ENCODE data around the gene TDRD7. TPM values are rescaled to one million over a fixed set of nuclear protein-coding genes. Genes with fewer than 3 reads are reported as not detected.

Gene TDRD7
- polyA plus RNA-seq, 2 of the 4 experiments (the other 2 are of a cell fraction) = 11.5 to 15.7 TPM

- H3K9me3 ChIP-seq = no peaks in the 10 kb centered on the region
- H3K4me1 ChIP-seq = peaks cover 8% of the 10 kb centered on the region; the same call in 2 of the 3 replicates
- peak; percentile 45 to 59; a peak in 3 of 6 replicates for ATAC-seq
- no peak for TF ChIP-seq REST (IDR thresholded peaks at IDR 0.05)
- TF ChIP-seq BHLHE40 (IDR thresholded peaks at IDR 0.05; ENCODE audit: low read depth, low read length) = no peak
- no peak for TF ChIP-seq RARB (CRISPR knock-in tag; IDR thresholded peaks at IDR 0.05)
- TF ChIP-seq BCL3 (IDR thresholded peaks at IDR 0.05) = no peak
- no peak for TF ChIP-seq JUNB (IDR thresholded peaks at IDR 0.05)
- TF ChIP-seq HOXB5 (CRISPR knock-in tag; IDR thresholded peaks at IDR 0.05) = no peak
- no peak for TF ChIP-seq HDAC2 (IDR thresholded peaks at IDR 0.05)
- no peak for TF ChIP-seq ATOH8 (CRISPR knock-in tag; IDR thresholded peaks at IDR 0.05; ENCODE audit: low read depth)
- TF ChIP-seq HOXA7 (CRISPR knock-in tag; IDR thresholded peaks at IDR 0.05) = no peak
- TF ChIP-seq RCOR1 (IDR thresholded peaks at IDR 0.05; ENCODE audit: low read depth, low read length) = no peak
- TF ChIP-seq ZSCAN20 (CRISPR knock-in tag; IDR thresholded peaks at IDR 0.05) = no peak
- ChIA-PET CTCF (interaction anchor here (0.9 to 2.0 kb wide), 4 partner anchors 10 to 196 kb away, joined by 3 to 7 read pairs (median 5); no protein-coding TSS in a partner anchor), POLR2A (no interaction called here)
- no peak for DNase-seq (ENCODE audit: low read depth in 1 of 2, low spot score in 1 of 2)
- peak overlapping the region; percentile 15; the same call in 1 of the 3 replicates for H3K4me2 ChIP-seq
- H3K4me3 ChIP-seq = no peak overlapping the region
- FAIRE-seq = no peak
- H3K27ac ChIP-seq = no peak overlapping the region
- WGBS (ENCODE audit: missing lambda C conversion rate) = 9% methylated on average over 2 of the region's 2 CpGs
Observed at GRCh38 chr9:97419309-97419867, 7.5 kb downstream of the TDRD7 start.

- Histone ChIP-seq H3K4me1 (no peaks in the 10 kb centered on the region), H3K9me3 (no peaks in the 10 kb centered on the region), H3K4me3 (no peak overlapping the region), H3K4me2 (no peak overlapping the region), H3K27ac (no peak overlapping the region)
- no peak for DNase-seq (ENCODE audit: low read depth in 1 of 2, low spot score in 1 of 2)
- FAIRE-seq = no peak
- no peak for ATAC-seq
- CTCF ChIA-PET = no interaction called here
- POLR2A ChIA-PET = no interaction called here
- WGBS (ENCODE audit: missing lambda C conversion rate) = 93% methylated on average over 4 of the region's 4 CpGs
- no peak for TF ChIP-seq HMGXB4 (CRISPR knock-in tag; IDR thresholded peaks at IDR 0.05; ENCODE audit: borderline replicate concordance)
- TF ChIP-seq MAZ (IDR thresholded peaks at IDR 0.05; ENCODE audit: borderline replicate concordance, low read depth, low read length) = no peak
- TF ChIP-seq NPAS2 (CRISPR knock-in tag; IDR thresholded peaks at IDR 0.05; ENCODE audit: borderline replicate concordance) = no peak
- no peak for TF ChIP-seq HDAC2 (IDR thresholded peaks at IDR 0.05)
- TF ChIP-seq KDM5A (IDR thresholded peaks at IDR 0.05) = no peak
- no peak for TF ChIP-seq BCL3 (IDR thresholded peaks at IDR 0.05)
- no peak for TF ChIP-seq SMC3 (IDR thresholded peaks at IDR 0.05)
- no peak for TF ChIP-seq ESRRA (IDR thresholded peaks at IDR 0.05; ENCODE audit: borderline replicate concordance, low read length)
- TF ChIP-seq USF2 (IDR thresholded peaks at IDR 0.05) = no peak
- TF ChIP-seq PBX3 (IDR thresholded peaks at IDR 0.05) = no peak
- TF ChIP-seq ZC3H11A (IDR thresholded peaks at IDR 0.05) = no peak
- no peak for TF ChIP-seq TP53 (CRISPR knock-in tag; IDR thresholded peaks at IDR 0.05)
- TF ChIP-seq CHD4 (IDR thresholded peaks at IDR 0.05; ENCODE audit: borderline replicate concordance) = no peak
Observed at GRCh38 chr9:97425336-97425972, 13.6 kb downstream of the TDRD7 start.

All from A549 (cell line).